Activated CD8-positive, alpha-beta memory T cell treated with anti-CD3 and anti-CD28 coated beads for 4 hours (primary cell): ENCODE measurements around the gene GTPBP10.

ENCODE experiments used
- DNase-seq, 2 donors: peaks; one replicate each; pipeline ENCODE4 v3.0.0-alpha.2; 2020; ENCODE audit warnings: low read depth in 2 of 2

GTPBP10 gene

DNA sequence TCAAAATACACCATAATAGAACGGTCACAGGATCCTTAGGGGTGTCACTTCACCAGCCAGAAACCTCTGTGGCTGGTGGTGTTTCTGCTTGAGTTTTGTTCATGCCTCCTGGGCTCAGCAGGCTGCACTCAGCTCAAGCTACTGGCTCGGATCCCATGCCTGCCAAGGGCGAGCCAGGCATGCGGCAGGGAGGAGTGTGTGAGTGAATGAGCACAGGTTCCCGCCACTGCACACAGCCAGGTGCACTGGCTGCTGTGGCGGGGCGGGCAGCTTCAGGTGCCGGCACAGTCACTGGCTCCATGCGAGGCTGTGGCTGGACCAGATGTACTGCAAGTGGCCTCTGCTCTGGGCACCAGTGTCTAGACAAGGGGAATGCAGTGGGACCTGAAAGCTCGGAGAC is 86.2 kb downstream of the GTPBP10 start:
- no peak for DNase-seq

DNA sequence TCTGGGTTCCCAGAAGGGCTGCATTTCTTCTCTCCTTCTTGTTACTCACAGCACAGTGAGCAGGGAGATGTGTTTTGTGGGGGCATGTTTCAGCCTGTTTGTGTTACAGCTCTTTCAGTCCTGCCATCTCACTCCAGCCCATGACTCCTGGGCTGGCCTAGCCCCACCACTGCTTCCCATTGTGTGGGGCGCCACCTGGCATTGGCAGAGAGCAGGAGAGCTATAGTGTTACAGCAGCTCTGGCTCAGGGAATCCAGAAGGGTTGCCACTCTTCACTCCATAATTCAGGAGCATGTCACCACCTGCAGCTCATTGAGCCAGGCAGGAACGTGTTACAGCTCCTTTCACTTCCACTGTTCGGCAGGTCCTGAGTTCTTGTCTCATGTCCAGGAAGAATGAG is 86.7 kb downstream of the GTPBP10 start:
- no peak for DNase-seq
